Measurements from ENCODE around the gene BRIX1. TPM values are rescaled to one million over a fixed set of nuclear protein-coding genes. Genes with fewer than 3 reads are reported as not detected.

The BRIX1 gene
- total and polyA plus RNA-seq, 2 of the 13 experiments (the other 11 are each of a cell fraction or from before 2014, with no cell fraction given), result 23.6 to 78.4 TPM

DNA sequence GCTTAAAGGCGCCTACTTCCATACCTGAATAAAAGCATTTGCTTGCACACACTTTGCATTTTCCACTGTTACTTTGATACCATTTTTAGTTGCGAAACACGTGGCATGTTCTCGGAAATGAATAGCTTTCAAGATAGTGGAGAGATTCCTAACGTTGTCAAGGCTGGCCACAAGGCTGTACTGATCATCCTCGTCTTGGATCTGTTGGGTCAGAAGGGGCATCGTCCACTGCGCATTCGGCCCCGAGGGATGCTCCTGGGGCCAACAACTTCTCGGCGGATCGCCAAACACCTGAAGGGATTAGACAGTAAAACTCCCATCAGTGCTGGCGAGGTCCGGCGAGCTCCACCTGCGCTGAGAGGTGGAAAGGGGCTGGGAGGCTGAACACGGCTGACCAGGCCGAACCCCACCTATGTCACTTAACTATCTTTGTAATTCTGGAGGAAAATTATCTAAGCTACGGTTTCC, 806 bp upstream of the BRIX1 start:
- ATAC-seq, result peak; percentile 62
- Histone ChIP-seq H3K9me3 (ENCODE audit: low read length) (no peaks in the 10 kb centered on the region), H3K4me3 (replicated peaks in 1 of 3; ENCODE audit: insufficient read depth in 1 of 3, low read depth in 2 of 3, low read length in 3 of 3) (peak overlapping the region; percentile 83 to 99 (median 95)), H3K9ac (ENCODE audit: insufficient read depth, low read depth, low read length) (peak overlapping the region; percentile 97), H3K79me2 (ENCODE audit: insufficient read depth, low read length) (peaks cover 67% of the 10 kb centered on the region), H4K20me1 (ENCODE audit: insufficient read depth, low read length) (no peaks in the 10 kb centered on the region; the same call in 1 of the 2 replicates), H2AFZ (ENCODE audit: low read length) (peak overlapping the region; percentile 60), H3K36me3 (replicated peaks in 1 of 2; ENCODE audit: control insufficient read depth in 1 of 2, insufficient read depth in 2 of 2, low read length in 2 of 2) (peaks cover 4 to 27% of the 10 kb centered on the region in 2 experiments; a peak in 4 of 5 replicates), H3K4me1 (ENCODE audit: insufficient read depth, low read length) (peaks cover 39% of the 10 kb centered on the region), H3K27ac (ENCODE audit: extremely low read length, insufficient read depth, low read length) (peak overlapping the region; percentile 89), H3K27me3 (ENCODE audit: control insufficient read depth in 1 of 2, insufficient read depth in 2 of 2, low read length in 2 of 2) (no peaks in the 10 kb centered on the region; a peak in 1 of 5 replicates), H3K4me2 (ENCODE audit: low read depth, low read length) (peak overlapping the region; percentile 84)
- intact Hi-C loops (cut with micrococcal nuclease; ENCODE audit: unreplicated experiment) (loop anchor here (2.0 to 5.0 kb wide), 3 partner anchors 14 to 906 kb away; partner anchors contain the start of genes AMACR, DNAJC21 and RAI14), in situ Hi-C loops (cut with HindIII; ENCODE audit: extremely low pct_ligation_motif_present, low pct_unique_long_range_greater_than_20kb) (no loop called here)
- no TSS peak for BruUV-seq (replicated peaks)
- 0% methylated on average over 19 of the region's 20 CpGs for WGBS (ENCODE audit: low lambda C conversion rate)
- no peak for DNase-seq (ENCODE audit: low spot score)
- CTCF ChIA-PET (ENCODE audit: low intra/inter-chr PET ratio, low total read pairs), result no interaction called here
- FAIRE-seq, result no peak
- POLR2A ChIA-PET, result interaction anchor here (0.8 to 5.4 kb wide), 12 partner anchors 9 to 449 kb away, joined by 3 to 92 read pairs (median 6); partner anchors contain the start of genes DNAJC21 and TTC23L
- TF ChIP-seq KDM5B (CRISPR knock-in tag; IDR thresholded peaks at IDR 0.05; ENCODE audit: borderline replicate concordance) (no peak), ZNF274 (CRISPR knock-in tag; IDR thresholded peaks at IDR 0.05) (no peak), ZNF230 (CRISPR knock-in tag; IDR thresholded peaks at IDR 0.05) (no peak), ZNF891 (CRISPR knock-in tag; IDR thresholded peaks at IDR 0.05) (0 out of 2 replicates have a peak, but pooled peaks have one; percentile 14), TMF1 (CRISPR knock-in tag; IDR thresholded peaks at IDR 0.05; ENCODE audit: low read depth) (0 out of 2 replicates have a peak, but pooled peaks have one; percentile 2), HOXA9 (CRISPR knock-in tag; IDR thresholded peaks at IDR 0.05; ENCODE audit: borderline replicate concordance) (no peak), RBAK (CRISPR knock-in tag; IDR thresholded peaks at IDR 0.05) (no peak), ARNTL (CRISPR knock-in tag; IDR thresholded peaks at IDR 0.05) (no peak), KDM5A (IDR thresholded peaks at IDR 0.05; ENCODE audit: borderline replicate concordance, low read length) (0 out of 2 replicates have a peak, but pooled peaks have one; percentile 29), ZNF510 (CRISPR knock-in tag; IDR thresholded peaks at IDR 0.05; ENCODE audit: low read depth) (no peak), ZSCAN30 (CRISPR knock-in tag; IDR thresholded peaks at IDR 0.05) (no peak), EP300 (IDR thresholded peaks at IDR 0.05; ENCODE audit: low read depth in 2 of 2, low read length in 2 of 2) (no peak), EP300 (CRISPR knock-in tag; IDR thresholded peaks at IDR 0.05; ENCODE audit: borderline replicate concordance) (no peak), RBM22 (optimal IDR thresholded peaks at IDR 0.05; ENCODE audit: low read length) (no peak), BCL6 (CRISPR knock-in tag; IDR thresholded peaks at IDR 0.05) (no peak), ZNF10 (CRISPR knock-in tag; IDR thresholded peaks at IDR 0.05; ENCODE audit: borderline replicate concordance, low read depth) (no peak), AGO1 (IDR thresholded peaks at IDR 0.05; ENCODE audit: low read depth, low read length, poor library complexity, severe bottlenecking) (no peak), TCF7L2 (IDR thresholded peaks at IDR 0.05; ENCODE audit: low read depth, low read length) (no peak), TBL1XR1 (IDR thresholded peaks at IDR 0.05; ENCODE audit: borderline replicate concordance, low read length, partially characterized antibody) (no peak)
- TF ChIP-seq, protein P1, sequence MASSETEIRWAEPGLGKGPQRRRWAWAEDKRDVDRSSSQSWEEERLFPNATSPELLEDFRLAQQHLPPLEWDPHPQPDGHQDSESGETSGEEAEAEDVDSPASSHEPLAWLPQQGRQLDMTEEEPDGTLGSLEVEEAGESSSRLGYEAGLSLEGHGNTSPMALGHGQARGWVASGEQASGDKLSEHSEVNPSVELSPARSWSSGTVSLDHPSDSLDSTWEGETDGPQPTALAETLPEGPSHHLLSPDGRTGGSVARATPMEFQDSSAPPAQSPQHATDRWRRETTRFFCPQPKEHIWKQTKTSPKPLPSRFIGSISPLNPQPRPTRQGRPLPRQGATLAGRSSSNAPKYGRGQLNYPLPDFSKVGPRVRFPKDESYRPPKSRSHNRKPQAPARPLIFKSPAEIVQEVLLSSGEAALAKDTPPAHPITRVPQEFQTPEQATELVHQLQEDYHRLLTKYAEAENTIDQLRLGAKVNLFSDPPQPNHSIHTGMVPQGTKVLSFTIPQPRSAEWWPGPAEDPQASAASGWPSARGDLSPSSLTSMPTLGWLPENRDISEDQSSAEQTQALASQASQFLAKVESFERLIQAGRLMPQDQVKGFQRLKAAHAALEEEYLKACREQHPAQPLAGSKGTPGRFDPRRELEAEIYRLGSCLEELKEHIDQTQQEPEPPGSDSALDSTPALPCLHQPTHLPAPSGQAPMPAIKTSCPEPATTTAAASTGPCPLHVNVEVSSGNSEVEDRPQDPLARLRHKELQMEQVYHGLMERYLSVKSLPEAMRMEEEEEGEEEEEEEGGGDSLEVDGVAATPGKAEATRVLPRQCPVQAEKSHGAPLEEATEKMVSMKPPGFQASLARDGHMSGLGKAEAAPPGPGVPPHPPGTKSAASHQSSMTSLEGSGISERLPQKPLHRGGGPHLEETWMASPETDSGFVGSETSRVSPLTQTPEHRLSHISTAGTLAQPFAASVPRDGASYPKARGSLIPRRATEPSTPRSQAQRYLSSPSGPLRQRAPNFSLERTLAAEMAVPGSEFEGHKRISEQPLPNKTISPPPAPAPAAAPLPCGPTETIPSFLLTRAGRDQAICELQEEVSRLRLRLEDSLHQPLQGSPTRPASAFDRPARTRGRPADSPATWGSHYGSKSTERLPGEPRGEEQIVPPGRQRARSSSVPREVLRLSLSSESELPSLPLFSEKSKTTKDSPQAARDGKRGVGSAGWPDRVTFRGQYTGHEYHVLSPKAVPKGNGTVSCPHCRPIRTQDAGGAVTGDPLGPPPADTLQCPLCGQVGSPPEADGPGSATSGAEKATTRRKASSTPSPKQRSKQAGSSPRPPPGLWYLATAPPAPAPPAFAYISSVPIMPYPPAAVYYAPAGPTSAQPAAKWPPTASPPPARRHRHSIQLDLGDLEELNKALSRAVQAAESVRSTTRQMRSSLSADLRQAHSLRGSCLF (CRISPR knock-in tag; IDR thresholded peaks at IDR 0.05; ENCODE audit: borderline replicate concordance), result no peak
- TF ChIP-seq, protein P2, sequence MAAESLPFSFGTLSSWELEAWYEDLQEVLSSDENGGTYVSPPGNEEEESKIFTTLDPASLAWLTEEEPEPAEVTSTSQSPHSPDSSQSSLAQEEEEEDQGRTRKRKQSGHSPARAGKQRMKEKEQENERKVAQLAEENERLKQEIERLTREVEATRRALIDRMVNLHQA (CRISPR knock-in tag; IDR thresholded peaks at IDR 0.05), result no peak

Data from HepG2 (cell line).